ENCODE results near the gene TMIGD1. TPM values are rescaled to one million over a fixed set of nuclear protein-coding genes. Genes with fewer than 3 reads are reported as not detected.

TMIGD1 gene
- total RNA-seq, 4 donors from 2014 or later: 5.0 to 684 (median 290) TPM

GRCh38 chr17:30336369-30337171 is 2.7 kb upstream of the TMIGD1 start:
- TF ChIP-seq POLR2A (IDR thresholded peaks at IDR 0.05) (no peak), CTCF (IDR thresholded peaks at IDR 0.05) (peak; percentile 16 to 94 (median 81))
- Histone ChIP-seq H3K4me3 (no peak overlapping the region), H3K4me1 (peaks cover 0 to 12% (median 2%) of the 10 kb centered on the region in 4 donors), H3K36me3 (no peaks in the 10 kb centered on the region), H3K27me3 (no peaks in the 10 kb centered on the region), H3K27ac (peak overlapping the region in 2 of 4 donors; percentile 63 to 64), H3K9me3 (no peaks in the 10 kb centered on the region)
- peak in 1 of 3 donors; percentile 83 for DNase-seq

- H3K4me3 ChIP-seq: no peak overlapping the region
- no peaks in the 10 kb centered on the region for H3K9me3 ChIP-seq
- H3K4me1 ChIP-seq: peaks cover 0 to 5% (median 2%) of the 10 kb centered on the region in 4 donors
- TF ChIP-seq POLR2A (IDR thresholded peaks at IDR 0.05) (no peak), CTCF (IDR thresholded peaks at IDR 0.05) (no peak)
- peak overlapping the region in 1 of 4 donors; percentile 70 for H3K27ac ChIP-seq
- H3K27me3 ChIP-seq: no peaks in the 10 kb centered on the region
- no peaks in the 10 kb centered on the region for H3K36me3 ChIP-seq
- no peak for DNase-seq
Measured at GRCh38 chr17:30334421-30334820, 564 bp upstream of the TMIGD1 start.

- Histone ChIP-seq H3K27ac (peak overlapping the region in 3 of 4 donors; percentile 58 to 65 (median 62)), H3K4me3 (peak overlapping the region in 2 of 4 donors; percentile 41 to 50), H3K36me3 (no peaks in the 10 kb centered on the region), H3K27me3 (no peaks in the 10 kb centered on the region), H3K9me3 (no peaks in the 10 kb centered on the region), H3K4me1 (peaks cover 0 to 5% (median 0%) of the 10 kb centered on the region in 4 donors)
- TF ChIP-seq CTCF (IDR thresholded peaks at IDR 0.05) (no peak), POLR2A (IDR thresholded peaks at IDR 0.05) (peak; percentile 44 to 66)
- peak in 1 of 3 donors; percentile 60 for DNase-seq
Measured at GRCh38 chr17:30332057-30332542, 1.8 kb downstream of the TMIGD1 start.

GRCh38 chr17:30326809-30327208 is 7.0 kb downstream of the TMIGD1 start:
- no peaks in the 10 kb centered on the region for H3K9me3 ChIP-seq
- peaks cover 0 to 33% (median 6%) of the 10 kb centered on the region in 4 donors for H3K4me1 ChIP-seq
- no peak for DNase-seq
- TF ChIP-seq CTCF (IDR thresholded peaks at IDR 0.05) (no peak), POLR2A (IDR thresholded peaks at IDR 0.05) (no peak)
- H3K4me3 ChIP-seq: peak overlapping the region in 1 of 4 donors; percentile 24
- no peak overlapping the region for H3K27ac ChIP-seq
- H3K27me3 ChIP-seq: no peaks in the 10 kb centered on the region
- H3K36me3 ChIP-seq: peaks cover 0 to 10% (median 0%) of the 10 kb centered on the region in 3 donors

GRCh38 chr17:30324723-30325122 is 9.1 kb downstream of the TMIGD1 start:
- Histone ChIP-seq H3K4me3 (no peak overlapping the region), H3K9me3 (no peaks in the 10 kb centered on the region), H3K27ac (peak overlapping the region in 2 of 4 donors; percentile 5 to 50), H3K4me1 (peaks cover 0 to 28% (median 6%) of the 10 kb centered on the region in 4 donors), H3K27me3 (no peaks in the 10 kb centered on the region), H3K36me3 (peaks cover 0 to 10% (median 0%) of the 10 kb centered on the region in 3 donors)
- TF ChIP-seq POLR2A (IDR thresholded peaks at IDR 0.05) (no peak), CTCF (IDR thresholded peaks at IDR 0.05) (no peak)
- DNase-seq: no peak
